Measurements from ENCODE around the gene KEAP1. TPM values are rescaled to one million over a fixed set of nuclear protein-coding genes. Genes with fewer than 3 reads are reported as not detected.
"Not testable (repeated sequence)": the region's sequence is repeated elsewhere in the genome, so short reads cannot be mapped to it uniquely, and the experiment has no call there.

The KEAP1 gene
- 60.6 TPM for total RNA-seq

DNA sequence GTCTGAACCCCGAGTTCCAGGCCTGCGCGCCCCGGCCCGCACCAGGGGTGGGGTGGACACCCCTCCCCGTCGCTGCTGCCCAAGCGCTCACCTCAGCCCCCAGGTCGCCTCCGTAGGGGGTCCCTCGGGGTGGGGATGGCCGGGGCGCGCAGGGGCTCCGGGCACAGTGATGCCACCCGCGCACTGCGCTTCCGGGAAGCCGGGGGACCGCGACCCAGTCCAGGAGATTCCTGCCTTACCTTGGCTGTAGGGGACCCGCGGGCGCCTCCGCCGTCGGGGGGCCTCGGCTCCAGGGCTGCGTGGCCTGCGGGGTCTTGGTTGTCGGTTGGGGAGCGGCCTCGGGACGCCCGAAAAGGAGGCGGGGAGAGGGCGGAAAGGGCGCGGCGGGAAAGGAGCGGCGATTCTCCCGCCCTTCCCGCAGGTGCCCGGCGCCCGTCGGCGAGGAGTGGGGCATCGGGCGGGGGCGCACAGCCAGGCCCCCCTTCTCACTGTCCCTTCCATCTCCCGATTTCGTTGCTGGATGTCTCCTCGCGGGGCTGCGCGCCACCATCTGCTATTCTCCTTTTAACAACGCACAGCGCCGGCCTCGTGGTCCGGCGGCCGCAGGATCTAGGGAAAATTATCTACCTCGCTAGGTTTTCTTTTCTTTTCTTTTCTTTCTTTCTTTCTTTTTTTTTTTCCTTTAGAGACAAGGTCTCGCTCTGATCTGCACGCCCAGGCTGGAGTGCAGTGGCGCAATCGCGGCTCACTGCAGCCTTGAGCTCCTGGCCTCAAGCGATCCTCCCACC is at the start of gene KEAP1:
Gene KEAP1, minus strand, starts transcription at position 355 of the 788 bp plus-strand sequence. CDS start 3,323 bp downstream, outside the sequence.
- ATAC-seq = no peak

DNA sequence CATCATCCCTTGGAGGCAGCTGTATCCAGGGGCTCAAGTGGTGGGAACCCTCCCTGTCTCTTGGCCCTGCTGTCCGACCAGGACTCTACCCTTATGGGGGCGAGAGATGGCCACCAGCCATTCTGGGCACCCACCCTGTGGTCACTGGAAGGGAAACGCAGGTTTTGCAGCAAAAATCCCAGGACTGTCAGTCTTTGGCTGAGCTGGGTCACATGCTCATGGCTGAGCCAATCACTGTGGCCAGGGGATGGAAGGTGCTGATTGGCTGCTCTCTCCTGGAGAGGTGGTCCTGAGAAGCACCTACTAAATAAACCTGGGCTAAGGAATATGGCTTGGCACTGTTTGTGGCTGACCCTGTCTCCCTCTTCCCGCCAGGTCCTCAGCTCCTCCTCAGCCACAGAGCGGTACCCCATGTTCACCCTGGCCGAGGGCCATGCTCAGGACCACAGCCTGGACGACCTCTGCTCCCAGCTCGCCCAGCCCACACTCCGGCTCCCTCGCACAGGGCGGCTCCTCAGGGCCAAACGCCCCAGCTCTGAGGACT is 49.4 kb upstream of the KEAP1 start:
- no peak for ATAC-seq

DNA sequence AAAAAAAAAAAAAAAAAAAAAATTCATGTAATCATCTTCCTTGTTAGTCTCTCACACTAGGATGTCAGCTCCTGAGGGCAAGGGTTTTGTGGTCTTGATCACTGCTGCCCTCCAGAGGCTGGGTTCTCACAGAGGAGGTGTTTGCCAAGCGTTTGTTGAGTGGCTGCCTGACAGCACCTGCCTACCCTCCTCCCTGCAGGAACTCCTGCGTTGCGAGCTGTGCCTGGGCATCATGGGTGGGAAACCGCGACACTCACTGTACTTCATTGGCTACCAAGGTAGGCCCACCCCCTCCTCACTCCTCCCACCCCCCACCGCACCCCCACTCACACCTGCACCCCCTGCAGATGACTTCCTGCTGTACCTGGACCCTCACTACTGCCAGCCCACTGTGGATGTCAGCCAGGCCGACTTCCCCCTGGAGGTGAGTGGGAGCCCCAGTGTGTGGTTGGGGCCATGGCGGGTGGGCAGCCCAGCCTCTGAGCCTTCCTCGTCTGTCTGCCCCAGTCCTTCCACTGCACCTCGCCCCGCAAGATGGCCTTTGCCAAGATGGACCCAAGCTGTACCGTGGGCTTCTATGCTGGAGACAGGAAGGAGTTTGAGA is 48.6 kb upstream of the KEAP1 start:
- no peak for ATAC-seq

DNA sequence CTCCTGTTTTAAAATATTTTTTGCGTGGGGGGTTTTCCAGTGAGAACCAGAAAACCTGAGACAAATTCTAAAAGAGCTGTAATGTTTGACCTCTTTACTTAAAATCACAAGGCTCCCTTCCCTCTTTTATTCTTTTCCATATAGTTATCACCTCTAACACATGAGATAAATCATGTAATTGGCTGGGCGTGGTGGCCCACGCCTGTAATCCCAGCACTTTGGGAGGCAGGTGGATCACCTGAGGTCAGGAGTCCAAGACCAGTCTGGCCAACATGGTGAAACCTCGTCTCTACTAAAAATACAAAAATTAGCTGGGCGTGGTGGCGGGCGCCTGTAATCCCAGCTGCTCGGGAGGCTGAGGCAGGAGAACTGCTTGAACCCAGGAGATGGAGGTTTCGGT is 47.9 kb upstream of the KEAP1 start:
- ATAC-seq = not testable (repeated sequence)

DNA sequence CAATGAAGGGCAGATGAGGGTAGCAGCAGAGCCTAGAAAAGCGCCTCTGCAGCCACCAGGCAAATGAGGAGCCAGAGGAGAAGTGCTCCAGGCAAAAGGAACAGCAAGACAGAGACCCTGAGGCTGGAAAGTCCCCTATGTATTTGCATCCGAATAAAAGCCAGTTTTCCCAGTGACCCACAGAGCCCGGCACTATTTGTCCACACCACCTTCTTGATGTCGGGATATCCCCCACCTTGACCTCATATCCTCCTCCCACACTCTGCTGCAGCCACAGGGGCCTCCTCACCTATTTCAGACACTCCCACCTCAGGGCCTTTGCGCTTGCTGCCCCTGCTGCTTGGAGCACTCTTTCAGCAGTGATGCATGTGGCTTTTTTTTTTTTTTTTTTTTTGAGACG is 47.2 kb upstream of the KEAP1 start:
- ATAC-seq = no peak

DNA sequence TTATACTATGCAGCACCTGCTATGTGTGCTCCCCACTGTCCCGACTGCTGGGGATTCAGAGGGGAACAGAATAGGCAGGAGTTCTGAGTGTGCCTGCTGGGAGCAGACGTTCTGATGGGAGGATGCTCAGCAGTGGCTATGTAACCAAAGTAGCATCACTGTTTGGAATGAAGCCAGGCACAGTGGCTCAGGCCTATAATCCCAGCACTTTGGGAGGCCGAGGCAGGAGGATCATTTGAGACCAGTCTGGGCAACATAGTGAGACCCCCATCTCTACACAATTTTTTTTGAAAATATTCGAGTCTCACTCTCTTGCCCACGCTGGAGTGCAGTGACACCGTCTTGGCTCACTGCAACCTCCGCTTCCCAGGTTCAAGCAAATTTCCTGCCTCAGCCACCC is 46.6 kb upstream of the KEAP1 start:
- ATAC-seq = no peak

DNA sequence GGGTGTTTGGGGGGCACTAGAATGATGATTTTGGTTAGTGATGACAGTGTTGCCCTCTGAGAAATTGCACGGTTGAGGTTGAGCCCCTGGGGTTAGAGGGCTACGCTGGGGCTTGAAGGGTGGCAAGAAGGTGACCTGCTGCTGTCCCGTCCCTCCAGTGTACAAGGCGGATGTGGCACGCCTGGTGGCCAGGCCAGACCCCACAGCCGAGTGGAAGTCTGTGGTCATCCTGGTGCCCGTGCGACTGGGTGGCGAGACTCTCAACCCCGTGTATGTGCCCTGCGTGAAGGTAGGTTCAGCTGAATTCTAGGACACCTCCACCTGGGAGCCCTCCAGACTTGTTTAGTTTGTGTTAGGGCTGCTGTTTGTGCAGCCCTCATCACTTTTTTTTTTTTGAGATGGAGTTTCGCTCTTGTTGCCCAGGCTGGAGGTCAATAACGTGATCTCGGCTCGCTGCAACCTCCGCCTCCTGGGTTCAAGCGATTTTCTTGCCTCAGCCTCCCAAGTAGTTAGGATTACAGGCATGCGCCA is 45.7 kb upstream of the KEAP1 start:
- ATAC-seq = no peak

DNA sequence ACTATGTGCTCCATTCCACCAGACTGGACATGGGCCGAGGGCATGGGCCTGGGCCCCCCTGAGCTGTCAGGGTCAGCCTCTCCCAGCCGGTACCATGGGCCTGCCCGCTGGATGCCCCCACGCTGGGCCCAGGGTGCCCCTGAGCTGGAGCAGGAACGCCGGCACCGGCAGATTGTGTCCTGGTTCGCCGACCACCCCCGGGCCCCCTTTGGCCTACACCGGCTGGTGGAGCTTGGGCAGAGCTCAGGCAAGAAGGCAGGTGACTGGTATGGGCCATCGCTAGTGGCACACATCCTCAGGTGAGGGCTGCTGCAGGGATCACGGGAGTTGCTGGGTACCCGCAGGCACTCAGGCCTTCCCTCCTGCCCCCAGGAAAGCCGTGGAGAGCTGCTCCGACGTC is 43.7 kb upstream of the KEAP1 start:
- ATAC-seq = no peak

DNA sequence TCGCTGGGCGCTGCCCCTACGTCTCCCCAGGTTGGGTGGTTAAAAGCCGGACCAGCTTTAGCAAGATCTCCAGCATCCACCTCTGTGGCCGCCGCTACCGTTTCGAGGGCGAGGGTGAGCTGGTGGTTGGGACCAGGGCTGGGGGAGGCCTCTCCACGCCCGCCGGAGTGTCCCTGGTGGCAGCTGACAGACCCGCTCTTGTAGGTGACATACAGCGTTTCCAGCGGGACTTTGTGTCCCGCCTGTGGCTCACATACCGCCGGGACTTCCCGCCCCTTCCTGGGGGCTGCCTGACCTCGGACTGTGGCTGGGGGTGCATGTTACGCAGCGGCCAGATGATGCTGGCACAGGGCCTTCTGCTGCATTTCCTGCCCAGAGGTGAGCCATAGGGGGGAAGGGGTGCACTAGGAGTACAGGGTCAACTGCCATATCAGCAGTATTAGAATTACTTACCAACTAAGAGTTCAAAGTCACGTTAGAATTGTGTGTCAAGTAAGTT is 41.6 kb upstream of the KEAP1 start:
- peak; percentile 1 for ATAC-seq

DNA sequence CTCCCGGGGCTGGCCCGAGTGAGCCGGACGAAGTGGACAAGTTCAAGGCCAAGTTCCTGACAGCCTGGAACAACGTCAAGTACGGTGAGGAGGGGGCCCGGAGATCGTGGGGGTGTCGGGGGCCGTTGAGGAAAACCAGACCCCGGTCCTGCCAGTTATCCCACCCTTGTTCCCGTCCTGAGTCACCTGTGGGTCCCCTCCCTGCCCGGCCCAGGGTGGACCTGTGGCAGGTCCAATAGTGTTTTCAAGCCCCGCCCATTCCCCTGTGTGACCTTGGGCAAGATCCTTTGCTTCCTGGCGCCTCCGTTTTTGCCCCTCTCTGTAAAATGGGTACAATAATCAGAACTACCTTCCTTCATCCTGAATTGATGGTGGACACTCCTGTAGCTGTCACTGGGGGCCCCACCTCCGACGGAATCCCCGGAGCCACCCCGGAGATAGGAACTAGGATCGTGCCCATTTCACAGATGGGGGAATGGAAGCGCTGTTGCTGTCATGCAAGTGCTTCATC is 41.1 kb upstream of the KEAP1 start:
- peak; percentile 48 for ATAC-seq

DNA sequence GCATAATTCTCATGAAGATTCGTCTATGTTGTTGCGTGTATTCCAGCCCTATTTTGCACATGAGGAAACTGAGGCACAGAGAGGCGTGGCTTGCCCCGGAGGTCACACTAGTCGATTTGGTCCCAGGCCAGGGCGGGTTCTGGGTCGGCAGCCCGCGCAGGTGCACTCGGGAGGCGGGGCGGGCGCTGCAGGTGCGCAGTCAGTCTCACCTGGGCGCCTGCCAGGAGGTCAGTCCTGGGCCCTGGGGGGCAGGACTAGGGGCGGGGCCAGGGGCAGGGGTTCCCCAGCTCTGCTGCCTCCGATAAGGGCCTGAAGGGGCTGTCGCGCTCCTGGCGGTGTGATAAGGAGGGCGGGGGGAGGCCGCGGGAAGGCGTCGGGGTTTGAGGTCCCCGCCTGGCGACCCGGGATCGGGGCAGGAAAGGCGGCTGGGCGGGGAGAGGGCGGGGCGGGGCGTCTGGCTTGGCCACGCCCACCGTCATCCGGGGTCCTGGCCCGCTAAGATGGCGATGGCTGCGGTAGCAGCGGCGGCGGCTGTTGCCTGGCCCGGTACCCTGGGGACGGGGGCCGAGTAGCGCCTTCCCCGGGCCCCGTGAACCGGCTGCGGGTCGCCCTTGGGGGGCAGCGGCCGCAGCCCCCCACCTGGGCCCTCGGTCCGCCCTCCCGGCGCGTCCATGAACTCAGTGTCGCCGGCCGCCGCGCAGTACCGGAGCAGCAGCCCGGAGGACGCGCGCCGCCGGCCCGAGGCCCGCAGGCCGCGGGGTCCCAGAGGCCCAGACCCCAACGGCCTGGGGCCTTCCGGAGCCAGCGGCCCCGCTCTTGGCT is 40.5 kb upstream of the KEAP1 start, which contains the start of gene ATG4D:
Gene ATG4D, plus strand, starts transcription at position 485 of the 822 bp plus-strand sequence. Its CDS starts 187 bp downstream, at position 672.
- peak; percentile 85 for ATAC-seq

DNA sequence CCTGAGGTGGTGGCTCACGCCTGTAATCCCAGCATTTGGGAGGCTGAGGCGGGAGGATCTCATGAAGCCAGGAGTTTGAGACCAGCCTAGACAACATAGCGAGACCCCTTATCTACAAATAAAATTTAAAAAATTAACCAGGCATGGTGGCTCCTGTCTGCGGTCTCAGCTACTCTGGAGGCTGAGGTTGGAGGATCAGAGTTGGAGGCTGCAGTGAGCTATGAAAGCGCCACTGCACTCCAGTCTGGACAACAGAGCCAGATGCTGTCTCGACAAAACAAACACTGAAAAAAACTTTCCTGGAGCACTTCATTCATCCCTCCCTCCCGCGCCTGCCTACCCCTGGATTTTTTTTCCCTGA is 39.9 kb upstream of the KEAP1 start:
- ATAC-seq = no peak

DNA sequence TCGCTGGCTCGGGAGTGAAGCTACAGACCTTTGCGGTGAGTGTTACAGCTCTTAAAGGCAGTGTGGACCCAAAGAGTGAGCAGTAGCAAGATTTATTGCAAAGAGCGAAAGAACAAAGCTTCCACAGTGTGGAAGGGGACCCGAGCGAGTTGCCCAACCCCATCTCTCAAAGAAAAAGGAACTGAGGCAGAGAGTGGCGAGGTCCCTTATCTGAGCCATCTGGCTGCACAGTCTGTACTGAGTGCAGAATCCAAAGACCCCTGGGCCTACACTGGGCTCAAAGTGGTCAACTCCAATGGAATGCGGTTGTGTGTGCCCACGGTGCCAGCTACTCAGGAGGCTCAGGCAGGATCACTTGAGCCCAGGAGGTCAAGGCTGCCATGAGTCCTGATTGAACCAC is 35.9 kb upstream of the KEAP1 start:
- not testable (repeated sequence) for ATAC-seq

DNA sequence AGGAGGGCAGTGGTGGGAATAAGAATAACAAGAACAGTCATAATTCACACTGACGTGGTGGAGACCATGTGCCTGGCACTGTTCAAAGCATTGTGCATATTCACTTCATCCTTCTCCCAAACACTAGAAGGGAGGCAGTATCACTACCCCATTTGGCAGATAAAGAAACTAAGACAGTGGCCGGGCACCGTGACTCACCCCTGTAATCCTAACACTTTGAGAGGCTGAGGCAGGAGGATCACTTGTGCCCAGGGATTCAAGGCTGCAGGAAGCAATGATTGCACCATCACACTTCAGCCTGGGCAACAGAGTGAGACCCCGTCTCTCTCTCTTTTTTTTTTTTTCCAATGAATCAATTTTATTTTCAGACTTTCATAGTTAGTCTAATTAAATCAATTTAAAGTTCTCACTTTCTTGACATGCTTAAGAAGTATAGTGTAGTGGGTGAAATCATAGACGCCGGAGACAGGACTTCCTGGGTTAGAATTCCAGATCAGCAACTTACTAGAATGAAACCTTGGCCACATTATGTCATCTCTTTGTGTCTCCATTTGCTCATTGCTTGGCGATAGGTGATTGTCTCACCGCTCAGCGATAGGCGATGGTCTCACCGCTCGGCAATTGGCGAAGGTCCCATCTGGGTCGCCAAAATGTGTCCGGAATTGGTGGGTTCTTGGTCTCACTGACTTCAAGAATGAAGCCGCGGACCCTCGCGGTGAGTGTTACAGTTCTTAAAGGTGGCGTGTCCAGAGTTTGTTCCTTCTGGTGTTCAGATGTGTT is 35.2 kb upstream of the KEAP1 start:
- ATAC-seq = no peak

DNA sequence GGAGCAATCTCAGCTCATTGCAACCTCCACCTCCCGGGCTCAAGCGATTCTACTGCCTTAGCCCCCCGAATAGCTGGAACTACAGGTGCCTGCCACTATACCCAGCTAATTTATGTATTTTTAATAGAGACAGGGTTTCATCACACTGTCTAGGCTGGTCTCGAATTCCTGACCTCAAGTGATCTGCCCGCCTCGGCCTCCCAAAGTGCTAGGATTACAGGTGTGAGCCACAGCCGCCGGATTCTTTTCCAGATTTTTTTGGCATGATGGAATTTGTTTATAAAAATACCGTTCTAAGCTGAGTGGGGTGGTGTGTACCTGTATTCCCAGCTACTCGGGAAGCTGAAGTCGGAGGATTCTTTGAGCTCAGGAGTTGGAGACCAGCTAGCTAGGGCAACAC is 34.5 kb upstream of the KEAP1 start:
- ATAC-seq = no peak

DNA sequence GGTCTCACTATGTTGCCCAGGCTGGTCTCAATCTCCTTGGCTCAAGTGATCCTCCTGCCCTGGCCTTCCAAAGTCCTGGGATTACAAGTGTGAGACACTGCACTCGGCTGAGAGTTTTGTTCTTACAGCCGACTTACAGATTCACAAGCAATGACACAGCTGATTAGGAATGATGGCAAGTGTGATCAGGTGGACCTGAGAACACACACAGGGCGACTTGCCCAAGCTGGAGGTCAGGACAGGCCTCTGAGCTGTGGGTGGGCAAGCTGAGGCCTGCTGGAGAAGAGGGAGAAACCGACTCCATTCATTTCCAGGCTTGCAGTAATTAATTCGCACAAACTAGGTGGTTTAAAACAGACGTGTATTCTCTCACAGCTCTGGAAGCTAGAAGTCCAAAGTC is 32.5 kb upstream of the KEAP1 start:
- peak; percentile 87 for ATAC-seq

DNA sequence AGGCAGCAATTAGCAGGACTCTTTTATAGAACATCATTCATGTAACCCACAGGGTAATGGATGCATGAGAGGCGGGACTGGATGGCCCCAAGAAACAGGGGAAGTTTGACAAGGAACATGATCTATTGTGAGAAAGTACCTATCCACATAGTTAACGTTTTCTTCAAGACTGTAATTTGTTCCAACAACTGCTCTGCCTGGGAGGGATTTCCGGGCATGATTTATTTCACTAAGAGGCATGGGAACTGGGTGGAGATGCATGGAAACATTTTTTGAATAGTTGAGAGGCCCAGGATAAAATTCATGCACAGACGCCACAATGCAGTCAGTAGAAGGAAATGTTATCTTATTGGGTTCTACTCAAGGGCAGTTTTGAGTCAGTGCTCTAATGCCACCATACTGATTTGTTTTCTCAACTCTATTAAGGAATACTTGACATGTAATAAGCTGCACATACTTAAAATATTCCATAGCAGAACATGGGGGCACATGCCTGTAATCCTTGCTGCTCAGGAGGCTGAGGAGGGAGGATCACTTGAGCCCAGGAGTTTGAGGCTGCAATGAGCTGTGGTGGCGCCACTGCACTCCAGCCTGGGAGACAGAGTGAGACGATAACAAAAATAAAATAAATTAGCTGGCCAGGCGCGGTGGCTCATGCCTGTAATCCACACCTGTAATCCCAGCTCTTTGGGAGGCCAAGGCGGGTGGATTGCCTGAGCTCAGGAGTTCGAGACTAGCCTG is 30.7 kb upstream of the KEAP1 start:
- peak; percentile 59 for ATAC-seq

DNA sequence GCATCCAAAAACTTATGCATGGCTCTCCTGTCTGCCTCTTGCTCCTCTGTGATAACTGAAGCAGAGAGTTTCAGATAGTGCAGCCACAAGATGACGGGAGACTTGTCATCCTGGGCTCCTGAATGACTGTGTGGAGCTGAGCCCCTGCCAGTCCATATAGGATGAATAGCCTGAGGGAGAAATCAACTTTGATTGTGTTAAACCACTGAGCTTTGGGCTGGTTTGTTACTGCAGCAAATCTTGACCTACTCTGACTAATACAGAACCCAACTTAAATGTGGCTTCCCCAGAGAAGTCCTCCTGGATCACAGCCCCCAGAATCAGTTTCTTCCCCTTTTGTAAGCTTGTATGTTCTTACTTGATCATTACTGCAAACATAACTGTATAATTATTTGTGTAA is 29.3 kb upstream of the KEAP1 start:
- no peak for ATAC-seq

DNA sequence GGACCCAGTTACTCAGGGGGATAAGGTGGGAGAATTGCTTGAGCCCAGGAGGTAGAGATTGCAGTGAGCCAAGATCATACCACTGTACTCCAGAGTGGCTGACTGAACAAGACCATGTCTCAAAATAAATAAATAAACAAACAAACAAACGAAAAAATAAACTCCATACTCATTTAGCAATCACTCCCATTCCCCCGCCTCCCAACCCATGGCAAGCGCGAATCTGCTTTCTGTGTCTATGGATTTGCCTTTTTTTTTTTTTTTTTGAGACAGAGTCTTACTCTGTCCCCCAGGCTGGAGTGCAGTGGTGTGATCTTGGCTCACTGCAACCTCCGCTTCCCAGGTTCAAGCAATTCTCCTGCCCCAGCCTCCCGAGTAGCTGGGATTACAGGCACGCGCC is 23.7 kb upstream of the KEAP1 start:
- ATAC-seq = not testable (repeated sequence)

DNA sequence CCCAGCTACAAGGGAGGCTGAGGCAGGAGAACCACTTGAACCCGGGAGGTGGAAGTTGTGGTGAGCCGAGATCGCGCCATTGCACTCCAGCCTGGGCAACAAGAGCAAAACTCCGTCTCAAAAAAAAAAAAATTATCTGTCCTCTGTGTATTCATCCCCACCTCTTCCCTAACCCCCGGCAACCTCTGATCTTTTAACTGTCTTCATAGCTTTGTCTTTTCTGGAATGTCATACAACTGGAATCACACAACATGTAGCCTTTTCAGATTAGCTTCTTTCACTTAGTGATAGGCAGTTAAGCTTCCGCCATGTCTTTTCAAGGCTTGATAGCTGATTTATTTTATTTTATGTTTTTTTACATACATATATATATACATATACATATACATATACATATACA is 22.5 kb upstream of the KEAP1 start:
- no peak for ATAC-seq

DNA sequence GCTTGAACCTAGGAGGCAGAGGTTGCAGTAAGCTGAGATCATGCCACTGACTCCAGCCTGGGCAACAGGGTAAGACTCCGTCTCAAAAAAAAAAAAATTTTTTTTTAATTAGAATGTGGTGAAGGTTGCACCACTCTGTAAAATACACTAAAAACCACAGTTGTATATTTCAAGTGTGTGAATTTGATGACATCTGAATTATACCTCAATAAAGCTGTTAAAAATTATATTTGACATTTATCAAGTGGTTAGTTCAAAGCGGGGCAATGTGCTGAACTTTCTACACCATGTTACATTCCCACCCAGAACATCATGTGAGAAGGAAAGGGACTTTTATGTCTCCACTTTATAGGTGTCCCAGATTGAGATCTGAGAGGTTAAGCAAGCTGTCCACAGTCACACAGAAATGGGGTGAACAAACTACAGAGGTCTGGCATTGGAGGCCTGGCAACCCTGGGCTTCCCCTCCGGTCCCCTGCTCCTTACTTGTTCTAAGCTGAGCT is 20.0 kb upstream of the KEAP1 start:
- no peak for ATAC-seq

Data from esophagus mucosa (tissue), 1 donor.